ENCODE results near the gene ARHGEF11. TPM values are rescaled to one million over a fixed set of nuclear protein-coding genes. Genes with fewer than 3 reads are reported as not detected.

Gene ARHGEF11
- total and polyA plus RNA-seq, 4 donors = 14.2 to 44.1 (median 31.9) TPM

DNA sequence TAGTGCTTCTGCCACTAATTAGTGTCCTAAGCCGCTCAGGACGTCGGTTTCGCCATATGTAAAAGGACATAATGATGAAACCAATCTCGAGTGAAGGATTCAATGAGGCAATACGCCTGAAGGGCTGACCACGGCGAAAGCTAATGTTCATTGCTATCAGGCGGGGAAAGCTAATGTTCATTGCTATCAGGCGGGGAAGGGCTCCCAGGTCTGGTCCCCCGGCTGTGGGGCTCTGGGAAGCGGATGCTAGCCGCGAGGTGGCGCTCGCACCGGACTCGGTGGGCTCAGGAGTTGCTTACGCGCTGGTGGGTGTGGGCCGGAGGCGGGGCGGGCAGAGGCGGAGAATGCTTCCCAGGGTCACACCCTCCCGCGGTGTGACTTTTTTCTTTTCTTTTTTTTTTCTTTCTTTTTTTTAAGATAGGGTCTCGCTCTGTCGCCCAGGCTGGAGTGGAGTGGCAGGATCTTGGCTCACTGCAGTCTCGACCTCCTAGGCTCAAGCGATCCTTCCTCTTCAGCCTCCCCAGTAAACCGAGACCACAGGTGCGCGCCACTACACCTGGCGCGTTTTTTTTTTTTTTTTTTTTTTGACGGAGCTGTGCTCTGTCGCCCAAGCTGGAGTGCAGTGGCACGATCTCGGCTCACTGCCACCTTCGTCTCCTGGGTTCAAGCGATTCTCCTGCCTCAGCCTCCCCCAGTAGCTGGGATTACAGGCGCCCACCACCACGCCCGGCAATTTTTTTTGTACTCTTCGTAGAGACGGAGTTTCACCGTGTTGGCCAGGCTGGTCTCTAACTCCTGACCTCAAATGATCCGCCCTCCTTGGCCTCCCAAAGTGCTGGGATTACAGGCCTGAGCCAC, 153.1 kb downstream of the ARHGEF11 start:
- WGBS, 2 donors = 6 to 11% methylated on average over 47 to 48 of the region's 48 CpGs
- DNase-seq (peak; percentile 94 to 97 (median 95)), ATAC-seq (ENCODE audit: insufficient read depth, low FRiP score) (peak; percentile 77)
- TF ChIP-seq, protein P1, sequence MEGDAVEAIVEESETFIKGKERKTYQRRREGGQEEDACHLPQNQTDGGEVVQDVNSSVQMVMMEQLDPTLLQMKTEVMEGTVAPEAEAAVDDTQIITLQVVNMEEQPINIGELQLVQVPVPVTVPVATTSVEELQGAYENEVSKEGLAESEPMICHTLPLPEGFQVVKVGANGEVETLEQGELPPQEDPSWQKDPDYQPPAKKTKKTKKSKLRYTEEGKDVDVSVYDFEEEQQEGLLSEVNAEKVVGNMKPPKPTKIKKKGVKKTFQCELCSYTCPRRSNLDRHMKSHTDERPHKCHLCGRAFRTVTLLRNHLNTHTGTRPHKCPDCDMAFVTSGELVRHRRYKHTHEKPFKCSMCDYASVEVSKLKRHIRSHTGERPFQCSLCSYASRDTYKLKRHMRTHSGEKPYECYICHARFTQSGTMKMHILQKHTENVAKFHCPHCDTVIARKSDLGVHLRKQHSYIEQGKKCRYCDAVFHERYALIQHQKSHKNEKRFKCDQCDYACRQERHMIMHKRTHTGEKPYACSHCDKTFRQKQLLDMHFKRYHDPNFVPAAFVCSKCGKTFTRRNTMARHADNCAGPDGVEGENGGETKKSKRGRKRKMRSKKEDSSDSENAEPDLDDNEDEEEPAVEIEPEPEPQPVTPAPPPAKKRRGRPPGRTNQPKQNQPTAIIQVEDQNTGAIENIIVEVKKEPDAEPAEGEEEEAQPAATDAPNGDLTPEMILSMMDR (IDR thresholded peaks at IDR 0.05; ENCODE audit: control extremely low read depth, extremely low read depth) = peak; percentile 80
- H3K4me1 ChIP-seq (ENCODE audit: control insufficient read depth in 5 of 5, insufficient read depth in 5 of 5, low read length in 5 of 5) = peaks cover 0 to 40% (median 5%) of the 10 kb centered on the region in 5 donors
- H3K9ac ChIP-seq (ENCODE audit: insufficient read depth in 1 of 2, low read length in 2 of 2) = peak overlapping the region in 1 of 2 donors; percentile 30
- H3K36me3 ChIP-seq (ENCODE audit: control insufficient read depth in 4 of 4, insufficient read depth in 4 of 4, low read length in 4 of 4) = no peaks in the 10 kb centered on the region
- peaks cover 0 to 10% (median 0%) of the 10 kb centered on the region in 3 donors for H3K27me3 ChIP-seq (ENCODE audit: control insufficient read depth in 3 of 3, insufficient read depth in 3 of 3, low read length in 2 of 3)
- H3K27ac ChIP-seq (ENCODE audit: low read depth in 1 of 2, low read length in 1 of 2) = peak overlapping the region; percentile 63 to 81
- no peak overlapping the region for H3K4me3 ChIP-seq
- H3K9me3 ChIP-seq (ENCODE audit: control insufficient read depth in 4 of 4, insufficient read depth in 3 of 4, low read length in 3 of 4) = no peaks in the 10 kb centered on the region

DNA sequence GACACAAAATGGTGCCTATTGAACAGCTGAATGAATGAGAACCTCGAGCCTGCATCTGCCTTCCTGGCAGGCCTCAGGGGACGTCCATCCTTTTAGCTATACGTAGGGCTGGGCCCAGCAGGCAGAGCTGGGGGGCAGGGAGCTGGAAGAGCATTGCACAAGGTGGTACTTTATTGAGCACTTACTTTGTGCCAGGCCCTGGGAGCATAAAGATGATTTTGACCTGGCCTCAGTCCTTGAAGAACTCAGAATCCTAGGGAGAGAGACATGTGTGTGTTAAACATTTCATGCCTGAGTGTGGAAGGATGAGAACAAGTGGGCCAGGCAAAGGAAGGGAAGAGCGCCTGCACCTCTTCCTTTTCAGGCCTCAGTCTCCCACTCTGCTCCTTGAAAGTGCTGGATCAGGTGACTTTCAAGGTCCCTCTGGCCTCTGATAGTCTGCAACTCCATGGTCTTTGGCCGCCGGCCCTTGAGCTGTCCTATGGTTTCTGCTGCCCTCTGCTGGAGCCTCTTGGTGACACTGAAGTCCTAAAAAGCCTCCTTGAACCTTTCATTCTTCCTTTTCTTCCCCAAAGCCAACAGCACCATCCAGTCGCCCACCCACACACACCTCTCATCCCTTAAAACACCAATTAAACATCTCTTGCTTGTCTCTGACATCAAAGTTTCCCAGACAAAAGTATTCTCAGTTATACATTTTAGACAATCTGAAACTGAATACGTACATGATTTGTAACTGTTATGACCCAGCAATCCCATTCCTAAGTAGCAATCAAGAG, 155.6 kb downstream of the ARHGEF11 start:
- peak; percentile 42 for ATAC-seq (ENCODE audit: insufficient read depth, low FRiP score)

DNA sequence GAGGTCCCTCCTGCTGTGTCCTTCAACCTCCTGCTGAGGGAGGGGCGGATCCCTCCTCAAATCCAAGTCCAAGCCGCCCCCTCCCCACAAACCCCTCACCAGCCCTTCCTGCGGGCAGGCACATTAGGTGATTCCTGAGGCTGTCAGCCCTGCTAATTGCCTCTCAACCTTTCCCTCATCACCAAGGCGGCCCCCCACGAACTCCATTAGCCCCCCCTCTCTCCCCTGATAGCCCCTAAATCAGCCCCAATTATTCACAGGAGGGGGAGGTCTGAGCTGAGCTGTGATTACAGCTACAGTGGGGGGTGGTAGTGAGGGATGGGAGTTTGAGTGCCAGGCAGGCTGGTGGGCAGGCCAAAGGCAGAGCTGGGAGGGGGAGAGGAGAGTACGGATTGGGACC, 157.8 kb downstream of the ARHGEF11 start:
- H3K4me3 ChIP-seq = no peak overlapping the region
- H3K36me3 ChIP-seq (ENCODE audit: control insufficient read depth in 4 of 4, insufficient read depth in 4 of 4, low read length in 4 of 4) = no peaks in the 10 kb centered on the region
- TF ChIP-seq, protein P1 (IDR thresholded peaks at IDR 0.05; ENCODE audit: control extremely low read depth, extremely low read depth) = no peak
- peaks cover 0 to 28% (median 4%) of the 10 kb centered on the region in 5 donors for H3K4me1 ChIP-seq (ENCODE audit: control insufficient read depth in 5 of 5, insufficient read depth in 5 of 5, low read length in 5 of 5)
- H3K9me3 ChIP-seq (ENCODE audit: control insufficient read depth in 4 of 4, insufficient read depth in 3 of 4, low read length in 3 of 4) = no peaks in the 10 kb centered on the region
- ATAC-seq (ENCODE audit: insufficient read depth, low FRiP score) (no peak), DNase-seq (no peak)
- WGBS, 2 donors = 44 to 60% methylated on average over 6 of the region's 6 CpGs
- H3K9ac ChIP-seq (ENCODE audit: insufficient read depth in 1 of 2, low read length in 2 of 2) = no peak overlapping the region
- H3K27ac ChIP-seq (ENCODE audit: low read depth in 1 of 2, low read length in 1 of 2) = no peak overlapping the region
- H3K27me3 ChIP-seq (ENCODE audit: control insufficient read depth in 3 of 3, insufficient read depth in 3 of 3, low read length in 2 of 3) = peaks cover 0 to 10% (median 0%) of the 10 kb centered on the region in 3 donors

More for the DNA sequence above, 155.6 kb downstream of the ARHGEF11 start:
- no peak overlapping the region for H3K27ac ChIP-seq (ENCODE audit: low read depth in 1 of 2, low read length in 1 of 2)
- peaks cover 0 to 37% (median 6%) of the 10 kb centered on the region in 5 donors for H3K4me1 ChIP-seq (ENCODE audit: control insufficient read depth in 5 of 5, insufficient read depth in 5 of 5, low read length in 5 of 5)
- WGBS, 2 donors = 44 to 46% methylated on average over 8 of the region's 8 CpGs
- no peak overlapping the region for H3K4me3 ChIP-seq
- H3K27me3 ChIP-seq (ENCODE audit: control insufficient read depth in 3 of 3, insufficient read depth in 3 of 3, low read length in 2 of 3) = peaks cover 0 to 10% (median 0%) of the 10 kb centered on the region in 3 donors
- no peaks in the 10 kb centered on the region for H3K36me3 ChIP-seq (ENCODE audit: control insufficient read depth in 4 of 4, insufficient read depth in 4 of 4, low read length in 4 of 4)
- H3K9me3 ChIP-seq (ENCODE audit: control insufficient read depth in 4 of 4, insufficient read depth in 3 of 4, low read length in 3 of 4) = no peaks in the 10 kb centered on the region
- H3K9ac ChIP-seq (ENCODE audit: insufficient read depth in 1 of 2, low read length in 2 of 2) = no peak overlapping the region
- DNase-seq = peak; percentile 79 to 87 (median 86)
- TF ChIP-seq, protein P1 (IDR thresholded peaks at IDR 0.05; ENCODE audit: control extremely low read depth, extremely low read depth) = peak; percentile 72

Measured in lung (tissue), 12 donors.